Cerebellar nuclear complex (tissue), 1 donor: ENCODE measurements around the gene SERPINA12.

Source experiments
- DNase-seq, 2 experiments: peaks; one replicate each; lab custom pipeline; 2025; lab: John Stamatoyannopoulos, UW

Gene SERPINA12

DNA sequence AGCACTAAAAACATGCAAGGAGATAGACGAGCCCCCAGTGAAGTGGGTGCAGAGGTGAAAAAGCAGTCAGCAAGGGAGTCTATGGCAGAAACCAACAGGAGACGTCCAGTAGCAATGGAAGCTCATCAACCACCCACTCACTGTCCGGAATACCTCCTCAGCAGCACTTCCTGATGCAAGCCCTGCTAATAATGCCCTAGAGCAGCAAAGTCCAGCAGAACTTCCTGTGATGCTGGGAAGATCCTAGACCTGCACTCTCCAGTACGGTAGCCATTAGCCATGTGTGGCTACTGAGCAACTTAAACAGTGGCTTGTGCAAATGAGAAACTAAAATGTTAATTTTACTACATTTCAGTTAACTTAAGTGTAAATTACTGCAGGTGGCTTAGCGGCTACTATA, 44.2 kb downstream of the SERPINA12 start:
- DNase-seq: no peak

DNA sequence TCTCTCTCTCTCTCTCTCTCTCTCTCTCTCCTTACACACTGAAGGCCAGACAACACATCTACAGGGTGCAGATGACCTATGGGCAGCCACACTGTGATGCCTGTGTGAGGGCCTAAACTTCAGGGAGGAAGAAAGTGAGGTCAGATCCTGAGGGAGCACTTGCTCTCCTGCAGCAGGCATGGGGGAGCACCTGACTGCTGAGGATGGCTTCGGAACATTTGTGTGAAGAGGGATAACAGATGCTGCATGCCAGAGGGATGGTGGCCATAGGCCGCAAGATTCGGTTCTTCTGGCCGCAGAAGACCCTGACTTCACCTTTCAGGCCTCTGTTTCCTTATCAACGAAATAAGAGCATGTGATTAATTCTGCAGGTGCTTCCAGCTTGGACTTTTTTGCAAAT, 45.0 kb downstream of the SERPINA12 start:
- DNase-seq: no peak

DNA sequence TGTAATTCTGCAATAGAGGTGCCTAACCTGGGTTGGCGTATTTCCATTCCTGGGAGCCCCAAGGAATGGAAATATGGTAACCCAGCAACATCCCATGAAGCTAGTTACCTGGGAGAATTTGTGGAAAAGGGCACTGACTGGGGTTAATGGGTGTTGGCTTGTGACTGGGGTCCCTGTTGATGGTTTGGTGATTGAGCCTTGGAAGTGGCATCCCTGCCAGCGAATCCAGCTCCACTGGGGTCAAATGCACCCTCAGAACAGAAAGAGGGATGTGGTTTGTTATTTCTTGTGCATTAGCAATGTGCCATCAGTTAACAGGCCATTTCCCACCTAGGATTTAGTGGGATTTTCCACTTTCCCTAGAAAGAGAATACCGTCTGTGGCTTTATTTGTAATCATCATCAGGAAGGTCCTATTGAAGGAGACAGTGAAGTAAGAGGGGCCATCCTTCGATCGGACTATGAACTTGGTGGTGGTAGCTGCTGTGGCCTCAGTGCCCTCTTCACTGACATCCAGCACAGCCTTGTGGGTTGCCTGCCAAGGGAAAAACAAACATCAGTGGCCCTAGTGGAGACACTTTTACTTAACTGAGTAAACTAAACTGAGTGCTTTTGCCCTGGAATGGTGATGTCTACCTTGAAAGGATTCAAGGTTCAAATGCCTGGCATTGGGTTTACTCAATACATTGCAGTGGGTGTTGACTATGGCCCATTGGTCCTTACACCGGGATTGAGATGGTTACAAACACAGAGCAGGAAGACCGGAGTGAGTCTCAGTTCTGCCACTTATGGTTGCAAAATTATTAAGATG, 46.3 kb downstream of the SERPINA12 start:
- DNase-seq: no peak

DNA sequence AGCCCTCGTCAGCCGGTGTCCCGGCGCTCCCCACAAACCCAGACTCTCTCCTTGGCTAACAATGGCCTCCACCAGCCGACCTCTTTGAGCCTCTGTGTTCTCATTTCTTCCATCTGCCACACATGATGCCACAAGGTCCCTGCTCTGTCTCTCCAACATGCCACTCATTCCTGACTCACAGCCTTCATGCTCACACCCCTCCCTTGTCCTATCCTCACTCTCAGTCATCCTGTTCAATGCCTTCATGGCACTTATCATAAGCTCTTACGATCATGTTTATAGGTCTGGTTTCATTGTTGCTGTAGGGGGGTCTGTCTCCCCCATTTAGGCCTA, 47.1 kb downstream of the SERPINA12 start:
- DNase-seq: no peak

DNA sequence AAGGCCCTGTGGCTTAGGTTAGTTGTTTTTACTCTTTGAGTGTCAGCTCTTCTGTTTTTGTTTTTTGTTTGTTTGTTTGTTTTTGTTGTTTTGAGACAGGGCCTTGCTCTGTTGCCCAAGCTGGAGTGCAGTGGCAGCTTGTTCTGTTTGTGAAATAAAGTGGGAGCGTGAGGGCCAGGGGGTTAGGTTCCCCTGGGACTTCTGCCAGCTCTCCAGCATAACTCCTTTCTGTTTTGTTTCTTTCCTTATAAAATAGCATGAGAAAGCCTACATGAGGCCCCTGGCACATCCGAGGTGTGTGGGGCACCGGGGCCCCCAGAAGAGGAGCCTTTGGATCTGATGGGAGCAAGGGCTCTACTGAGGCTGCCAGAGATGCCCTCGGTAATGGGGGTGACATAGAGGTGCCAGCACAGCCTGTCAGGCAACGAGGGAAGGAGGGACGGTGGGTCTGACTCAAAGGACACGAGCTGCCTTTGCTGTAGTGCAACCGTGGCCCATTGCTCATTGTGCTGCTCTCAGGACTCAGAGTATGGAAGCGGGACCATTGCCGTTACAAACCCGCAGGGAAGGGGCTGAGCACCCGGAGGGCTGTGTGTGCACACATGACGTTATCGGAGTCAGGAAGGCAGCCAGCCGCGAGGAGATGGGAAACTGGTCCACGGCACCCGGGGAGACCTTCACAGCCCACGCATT, 47.6 kb downstream of the SERPINA12 start:
- DNase-seq: no peak

DNA sequence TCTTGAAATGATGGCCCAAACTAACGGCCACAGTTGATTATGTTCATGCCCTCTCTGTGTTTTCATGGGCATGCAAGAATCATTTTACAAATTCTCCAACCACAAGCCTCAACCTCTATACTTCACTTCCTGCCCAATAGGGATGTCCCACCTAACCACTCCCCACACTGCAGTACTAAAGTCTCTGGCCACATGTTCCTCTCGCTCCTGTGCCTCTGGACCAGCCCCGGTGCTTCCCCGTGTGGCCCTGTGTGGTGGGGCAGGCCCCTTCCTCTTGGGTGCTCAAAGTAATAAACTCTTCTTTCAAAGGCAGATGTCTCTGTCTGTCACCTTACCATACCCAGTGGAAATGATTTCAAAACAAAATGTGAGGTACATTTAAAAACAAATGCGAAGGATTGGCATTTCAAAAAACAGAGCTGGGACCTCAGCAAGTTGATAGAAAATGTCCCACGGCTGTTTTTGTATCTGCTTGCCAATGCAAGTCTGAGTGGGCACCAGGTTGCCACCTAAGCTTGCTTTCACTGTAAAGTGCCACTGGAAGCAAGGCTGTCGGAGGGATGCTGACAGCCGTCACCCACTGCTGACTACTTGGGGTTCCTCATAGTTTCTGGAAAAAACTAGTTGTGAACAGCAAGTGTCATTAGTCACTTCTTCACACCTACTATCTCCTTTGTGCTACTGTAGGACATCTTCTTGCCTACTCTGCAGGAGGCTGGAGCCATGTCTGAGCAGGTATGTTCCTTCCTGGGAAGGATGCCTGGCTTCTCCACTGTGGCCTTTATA, 48.4 kb downstream of the SERPINA12 start:
- DNase-seq: no peak

DNA sequence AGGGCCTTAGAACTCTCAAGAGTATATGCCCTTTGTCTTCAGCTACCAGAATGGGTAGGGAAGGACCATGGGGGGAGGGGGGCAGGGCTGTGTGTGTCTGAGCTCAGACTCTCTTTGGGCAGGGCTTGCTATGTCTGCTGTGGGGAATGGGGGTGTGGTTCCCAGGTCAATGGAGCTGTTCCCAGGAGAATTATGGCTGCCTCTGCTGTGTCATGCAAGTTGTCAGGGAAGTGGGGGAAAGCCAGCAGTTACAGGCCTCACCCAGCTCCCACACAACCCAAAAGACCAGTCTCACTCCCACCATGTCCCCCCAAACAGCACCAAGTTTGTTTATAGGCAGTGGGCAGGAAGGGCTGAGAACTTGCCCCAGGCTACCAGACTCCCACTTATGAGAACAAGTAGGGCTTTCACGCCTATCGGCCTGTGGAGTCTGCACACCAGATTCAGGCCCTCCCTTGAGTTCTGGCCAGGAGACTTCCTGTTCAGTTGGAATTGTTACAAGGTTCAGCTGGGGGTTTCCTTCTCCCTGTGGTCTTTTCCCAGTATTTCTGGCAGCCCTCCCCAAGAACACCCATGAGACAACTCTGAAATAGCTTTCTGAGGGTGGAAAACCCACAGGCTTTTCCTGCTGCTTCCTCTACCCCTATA, 50.6 kb downstream of the SERPINA12 start:
- no peak for DNase-seq

DNA sequence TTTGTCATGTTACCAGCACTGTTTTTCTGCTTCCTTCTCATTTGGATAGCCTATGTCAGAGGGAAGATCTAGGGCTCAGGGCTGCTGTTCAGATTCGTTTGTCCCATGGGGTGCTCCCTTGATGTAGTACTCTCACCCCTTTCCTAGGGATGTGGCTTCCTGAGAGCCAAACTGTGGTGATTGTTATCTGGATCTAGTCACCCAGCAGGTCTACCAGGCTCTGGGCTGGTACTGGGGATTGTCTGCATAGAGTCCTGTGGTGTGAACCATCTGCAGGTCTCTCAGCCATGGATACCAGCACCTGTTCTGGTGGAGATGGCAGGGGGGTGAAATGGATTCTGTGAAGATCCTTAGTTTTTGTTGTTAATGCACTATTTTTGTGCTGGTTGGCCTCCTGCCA, 51.2 kb downstream of the SERPINA12 start:
- no peak for DNase-seq

DNA sequence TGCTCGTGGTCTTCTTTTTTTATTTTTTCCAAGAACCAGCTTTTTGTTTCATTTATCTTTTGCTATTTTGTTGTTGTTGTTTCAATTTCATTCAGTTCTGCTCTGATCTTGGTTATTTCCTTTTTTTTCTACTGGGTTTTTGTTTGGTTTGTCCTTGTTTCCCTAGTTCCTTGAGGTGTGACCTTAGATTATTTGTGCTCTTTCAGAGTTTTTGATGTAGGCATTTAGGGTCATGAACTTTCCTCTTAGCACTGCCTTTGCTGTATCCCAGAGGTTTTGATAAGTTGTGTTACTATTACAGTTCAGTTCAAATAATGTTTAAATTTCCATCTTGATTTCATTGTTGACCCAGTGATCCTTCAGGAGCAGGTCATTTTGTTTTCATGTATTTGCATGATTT, 53.3 kb downstream of the SERPINA12 start:
- no peak for DNase-seq

DNA sequence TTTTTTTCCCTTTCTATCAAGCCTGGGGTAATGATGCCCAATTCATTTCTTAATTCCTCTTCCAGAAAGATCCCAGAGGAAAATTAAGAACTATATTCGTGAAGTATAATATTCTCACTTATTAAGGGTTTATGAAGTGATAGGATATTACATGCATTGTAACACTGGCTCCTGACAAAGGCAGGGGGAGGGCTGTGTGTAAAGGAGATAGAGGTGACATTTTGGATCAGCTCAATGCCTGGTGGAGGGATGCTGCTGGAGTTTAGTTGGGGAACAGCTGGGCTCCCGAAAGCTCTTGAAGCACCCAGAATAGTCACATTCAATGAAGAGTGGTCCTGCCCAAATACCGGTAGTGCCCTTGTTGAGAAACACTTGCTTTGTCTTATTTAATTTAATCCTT, 57.4 kb downstream of the SERPINA12 start:
- no peak for DNase-seq

DNA sequence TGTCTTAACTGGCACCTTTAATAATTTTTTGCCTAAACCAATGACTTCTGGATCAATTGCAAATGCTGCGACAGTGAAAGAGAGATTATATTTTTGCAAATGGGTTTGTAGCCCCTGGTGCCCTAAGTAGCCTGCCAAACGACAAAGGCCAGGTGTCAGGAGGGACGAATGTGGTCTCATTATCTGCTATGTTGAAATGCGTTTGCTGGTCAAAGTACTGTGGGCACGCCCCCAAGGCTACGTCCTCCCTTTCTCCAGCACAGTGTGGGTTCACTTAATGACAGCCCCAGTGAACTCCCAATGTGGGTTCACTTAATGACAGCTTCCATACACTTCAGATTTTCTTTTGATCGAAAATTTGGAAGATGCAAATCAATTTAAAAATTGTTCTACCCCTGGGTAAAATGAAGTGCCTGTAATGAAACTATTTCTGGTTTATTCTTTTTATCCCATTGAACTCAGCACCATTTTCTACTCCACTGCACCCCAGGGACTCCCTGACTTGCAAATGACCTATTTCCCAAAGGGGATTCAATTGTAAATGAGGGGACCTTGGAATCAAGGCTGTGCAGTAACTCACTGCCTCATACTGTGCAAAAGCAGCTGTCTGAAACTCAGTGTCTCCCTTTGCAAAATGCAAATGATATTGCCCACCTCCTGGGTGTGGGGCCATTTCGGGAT, 58.0 kb downstream of the SERPINA12 start:
- DNase-seq: no peak

DNA sequence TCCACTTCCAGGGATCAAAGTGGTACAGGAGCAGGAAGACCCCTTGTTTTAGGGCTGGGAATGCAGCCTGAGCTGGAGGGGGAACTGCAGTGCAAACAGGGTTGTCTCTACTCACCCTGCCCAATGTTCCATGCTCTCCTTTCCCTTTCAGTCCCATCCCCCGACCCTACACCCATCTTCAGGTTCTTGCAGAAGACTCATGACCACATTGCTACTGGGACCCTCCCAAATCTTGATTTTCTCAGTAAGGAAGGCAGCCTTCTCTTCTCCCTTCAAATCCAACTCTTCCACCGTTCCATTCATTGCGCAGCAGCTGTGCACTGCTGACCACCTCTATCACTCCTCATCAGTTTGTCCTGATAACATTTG, 58.6 kb downstream of the SERPINA12 start:
- DNase-seq: no peak

DNA sequence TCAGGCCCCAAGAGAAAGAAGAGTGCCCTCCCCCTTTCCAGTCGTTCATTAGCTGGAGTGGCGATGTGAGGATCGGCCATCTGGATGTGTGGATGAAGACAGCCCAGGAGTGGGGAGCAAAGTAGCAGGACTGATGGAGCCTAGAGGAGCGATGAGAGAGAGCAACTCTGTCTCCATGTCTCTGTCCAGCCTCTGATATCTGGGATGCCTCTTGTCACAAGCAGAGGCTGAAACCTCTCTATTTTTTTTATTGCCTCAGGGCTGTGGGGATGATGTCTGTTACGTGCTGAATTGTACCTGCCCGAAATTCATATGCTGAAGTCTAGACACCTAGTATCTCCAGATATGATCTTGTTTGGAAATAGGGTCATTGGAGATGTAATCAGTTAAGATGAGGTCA, 59.3 kb downstream of the SERPINA12 start:
- DNase-seq: no peak

DNA sequence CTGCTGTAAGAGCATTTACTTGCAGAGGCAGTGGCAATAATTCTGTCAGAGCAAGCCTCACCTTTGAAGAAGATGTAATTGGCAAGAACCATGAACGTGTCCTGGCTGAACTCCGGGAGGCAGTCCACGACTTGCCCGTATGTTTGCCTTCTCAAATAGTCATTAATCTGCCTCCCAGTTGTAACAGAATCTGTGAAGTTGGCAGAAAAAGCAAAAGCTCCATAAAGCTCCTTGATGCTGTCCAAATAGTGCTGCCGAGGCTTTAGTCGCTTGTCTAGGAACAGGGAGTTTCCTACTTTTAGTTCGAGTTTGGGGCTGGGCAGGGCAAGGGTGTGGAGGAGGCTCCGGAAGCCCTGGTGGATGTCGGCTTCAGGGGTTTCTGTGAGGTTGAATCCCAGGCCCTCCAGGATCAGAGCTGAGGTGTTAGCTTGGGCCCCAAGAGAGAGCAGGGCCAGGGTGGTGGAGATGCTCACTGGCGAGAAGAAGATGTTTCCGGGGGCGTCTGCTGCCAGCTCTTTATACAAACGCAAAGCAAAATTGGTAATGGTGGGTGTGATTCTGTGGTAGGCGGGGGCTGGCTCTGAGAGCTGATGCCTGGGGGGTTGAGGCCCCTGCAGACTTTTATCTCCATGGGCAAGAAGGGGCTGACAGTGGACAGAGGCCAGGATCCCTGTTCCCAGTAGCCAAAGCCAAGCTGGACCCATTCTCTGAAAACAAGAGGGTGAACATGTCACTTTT, 61.0 kb downstream of the SERPINA12 start:
- DNase-seq: no peak

DNA sequence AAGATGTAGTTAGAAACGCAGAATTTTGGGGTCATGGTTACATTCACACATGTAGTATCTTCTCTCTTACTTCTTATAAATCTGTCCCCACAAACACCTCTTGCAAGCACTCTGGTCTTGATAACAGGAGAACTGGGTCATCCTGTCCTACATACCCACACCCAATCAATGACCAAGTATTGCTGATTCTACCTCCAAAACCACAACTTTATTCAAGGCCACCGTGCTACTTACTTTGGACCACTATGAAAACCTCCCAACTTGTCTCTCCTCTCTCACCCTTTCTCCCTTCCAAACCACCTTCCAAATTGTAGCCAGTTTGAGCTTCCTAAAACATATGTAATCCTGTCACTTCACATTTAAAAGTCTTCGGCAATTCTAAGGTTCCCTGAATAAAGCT, 62.1 kb downstream of the SERPINA12 start:
- DNase-seq: no peak

DNA sequence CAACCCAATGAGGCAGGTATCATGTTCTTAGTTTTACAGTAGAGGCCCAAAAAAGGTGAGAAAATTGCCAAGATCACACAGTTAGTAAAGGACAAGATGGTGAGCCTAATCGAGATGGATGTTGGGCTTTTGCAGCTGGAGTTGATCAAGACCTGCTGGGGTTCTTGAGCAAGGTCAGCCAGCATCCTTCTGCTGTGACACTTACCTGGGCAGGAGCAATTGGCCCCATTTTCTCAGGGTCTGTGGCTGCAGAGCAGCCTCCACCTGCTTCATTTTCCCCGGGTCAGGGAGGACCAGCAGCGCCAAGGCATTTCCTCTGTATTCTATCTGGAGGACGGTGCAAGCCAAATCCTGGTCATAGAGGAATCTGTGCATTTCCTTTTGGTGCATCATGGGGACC, 63.1 kb downstream of the SERPINA12 start:
- DNase-seq: no peak

DNA sequence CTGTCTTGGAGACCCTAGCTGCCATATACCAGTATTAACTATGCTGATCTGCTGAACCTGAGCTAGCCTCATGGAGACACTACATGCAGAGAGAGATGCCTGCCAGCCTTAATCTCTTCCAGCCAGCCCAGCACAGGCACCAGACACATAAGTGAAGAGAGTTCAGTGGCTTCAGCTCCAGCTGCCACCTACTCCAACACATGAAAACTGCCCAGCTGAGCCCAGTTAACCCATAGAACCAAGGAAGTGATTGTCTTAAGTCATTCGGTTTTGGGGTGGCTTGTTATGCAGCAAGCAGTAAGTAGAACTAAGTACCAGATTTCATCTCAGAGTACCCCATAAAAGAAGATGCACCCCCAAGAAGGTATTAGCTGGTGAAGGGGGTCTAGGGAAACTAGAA, 64.3 kb downstream of the SERPINA12 start:
- no peak for DNase-seq

DNA sequence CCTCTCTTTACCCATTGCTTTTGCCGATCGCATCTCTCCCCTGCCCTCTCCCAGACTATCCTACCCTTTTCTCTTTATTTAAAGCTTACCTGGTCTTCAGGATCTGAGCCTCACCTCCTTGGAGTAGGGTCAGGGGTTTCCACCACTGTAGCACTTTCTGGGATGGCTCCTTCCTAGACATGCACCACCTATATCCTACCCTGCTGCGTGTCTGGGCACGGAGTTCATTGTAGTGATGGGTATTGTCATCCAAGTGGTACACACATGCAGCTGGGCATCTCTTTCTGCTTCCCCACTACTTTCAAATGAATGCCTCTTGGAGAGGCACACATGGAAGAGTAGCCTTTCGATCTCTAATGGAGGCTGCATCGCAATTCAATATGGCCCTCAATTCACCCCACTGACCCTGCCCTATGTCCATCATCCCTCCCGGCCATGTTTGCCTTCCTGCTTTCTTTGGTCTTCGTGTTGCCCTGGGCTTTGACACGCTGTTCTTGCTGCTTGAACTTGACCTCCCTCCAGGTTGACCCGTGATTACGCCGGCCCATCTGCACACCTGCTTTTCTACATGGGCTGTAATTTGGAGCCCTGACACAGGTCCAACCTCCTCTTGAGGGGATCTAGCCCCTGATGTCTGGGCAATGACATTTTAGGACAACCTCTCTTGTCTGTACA, 67.6 kb downstream of the SERPINA12 start:
- no peak for DNase-seq

DNA sequence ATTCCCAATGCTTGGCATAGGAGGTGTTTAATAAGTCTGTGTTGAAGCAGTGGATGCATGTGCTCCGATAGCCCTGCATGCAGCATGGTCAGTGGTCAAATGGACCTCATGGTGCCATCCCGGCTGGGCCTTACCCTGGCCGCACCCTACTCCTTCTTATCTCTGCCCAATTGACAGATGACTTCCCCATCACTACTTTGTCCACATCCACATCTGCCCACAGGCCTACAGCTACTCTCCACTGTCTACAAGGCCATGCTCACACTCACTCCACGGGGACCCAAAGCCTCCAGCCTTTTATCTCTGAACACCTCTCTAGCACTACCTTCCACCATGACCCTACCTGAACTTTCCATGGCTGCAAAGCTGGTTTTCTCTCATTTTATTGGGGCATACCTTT, 68.1 kb downstream of the SERPINA12 start:
- DNase-seq: no peak

DNA sequence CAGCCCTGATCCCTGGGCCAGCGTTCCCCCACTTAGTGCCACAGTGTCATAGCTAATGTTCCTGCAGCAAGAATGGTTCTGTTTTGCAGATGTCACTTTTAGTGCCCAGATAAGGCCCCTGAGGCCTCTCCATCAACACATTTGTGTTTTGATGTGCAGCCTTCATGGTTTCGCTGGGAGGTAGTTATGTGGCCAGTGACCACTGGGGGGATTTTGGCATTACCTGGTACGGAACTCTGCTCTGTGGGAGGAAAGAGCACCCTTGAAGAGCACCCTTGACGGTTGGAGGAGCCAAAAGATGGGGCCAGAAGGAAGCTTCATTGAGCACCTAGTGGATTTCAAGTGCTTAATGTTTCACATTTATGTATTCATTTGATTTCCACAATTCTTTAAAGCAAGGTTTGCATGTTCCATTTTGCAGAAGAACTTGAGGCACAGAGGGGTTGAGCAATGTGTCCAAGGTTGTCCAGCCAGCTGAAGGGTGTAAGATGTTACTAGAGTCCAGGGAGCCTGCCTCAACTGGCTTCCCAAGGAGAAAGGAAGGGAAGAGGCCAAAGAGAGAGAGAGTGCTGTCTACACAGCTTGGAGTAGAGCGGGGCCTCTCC, 69.7 kb downstream of the SERPINA12 start:
- no peak for DNase-seq
